Epithelial cell of esophagus (primary cell): ENCODE data around the gene TFAP2A.

Experiments used
- DNase-seq: peaks from one replicate; pipeline ENCODE4 v3.0.0; 2010; ENCODE audit warnings: low read depth
- H3K4me3 ChIP-seq: 2 replicates; pipeline ENCODE4 v1.5.1; 2011; ENCODE audit warnings: mild to moderate bottlenecking, low read length, control low read depth
- TF ChIP-seq, protein P1 (sequence below): IDR thresholded peaks from 2 replicates; pipeline ENCODE4 v1.5.1; 2011; ENCODE audit warnings: low read depth, mild to moderate bottlenecking, low read length, control low read depth, inconsistent platforms; ENCODE audit not compliant: insufficient read depth; ENCODE audit errors: missing control alignments

The TFAP2A gene

GRCh38 chr6:10362300-10362699, 52.6 kb downstream of the TFAP2A start:
- no peak for DNase-seq
- TF ChIP-seq, protein P1, sequence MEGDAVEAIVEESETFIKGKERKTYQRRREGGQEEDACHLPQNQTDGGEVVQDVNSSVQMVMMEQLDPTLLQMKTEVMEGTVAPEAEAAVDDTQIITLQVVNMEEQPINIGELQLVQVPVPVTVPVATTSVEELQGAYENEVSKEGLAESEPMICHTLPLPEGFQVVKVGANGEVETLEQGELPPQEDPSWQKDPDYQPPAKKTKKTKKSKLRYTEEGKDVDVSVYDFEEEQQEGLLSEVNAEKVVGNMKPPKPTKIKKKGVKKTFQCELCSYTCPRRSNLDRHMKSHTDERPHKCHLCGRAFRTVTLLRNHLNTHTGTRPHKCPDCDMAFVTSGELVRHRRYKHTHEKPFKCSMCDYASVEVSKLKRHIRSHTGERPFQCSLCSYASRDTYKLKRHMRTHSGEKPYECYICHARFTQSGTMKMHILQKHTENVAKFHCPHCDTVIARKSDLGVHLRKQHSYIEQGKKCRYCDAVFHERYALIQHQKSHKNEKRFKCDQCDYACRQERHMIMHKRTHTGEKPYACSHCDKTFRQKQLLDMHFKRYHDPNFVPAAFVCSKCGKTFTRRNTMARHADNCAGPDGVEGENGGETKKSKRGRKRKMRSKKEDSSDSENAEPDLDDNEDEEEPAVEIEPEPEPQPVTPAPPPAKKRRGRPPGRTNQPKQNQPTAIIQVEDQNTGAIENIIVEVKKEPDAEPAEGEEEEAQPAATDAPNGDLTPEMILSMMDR, result no peak
- H3K4me3 ChIP-seq, result no peak overlapping the region

DNA sequence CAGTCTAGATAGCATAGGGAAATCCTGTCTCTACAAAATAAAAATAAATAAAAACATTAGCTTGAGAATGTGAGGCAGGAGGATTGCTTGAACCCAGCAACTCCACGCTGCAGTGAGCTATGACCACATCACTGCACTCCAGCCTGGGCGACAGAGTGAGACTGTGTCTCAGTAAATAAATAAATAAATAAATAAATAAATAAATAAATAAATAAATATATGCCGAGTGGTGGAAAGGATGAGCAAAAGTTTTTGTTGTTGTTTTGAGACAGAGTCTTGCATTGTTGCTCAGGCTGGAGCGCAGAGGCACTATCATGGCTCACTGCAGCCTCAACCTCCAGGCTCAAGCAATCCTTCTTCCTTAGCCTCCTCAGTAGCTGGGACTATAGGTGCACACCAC, 53.4 kb downstream of the TFAP2A start:
- no peak for DNase-seq
- TF ChIP-seq, protein P1, result no peak
- no peak overlapping the region for H3K4me3 ChIP-seq

- no peak overlapping the region for H3K4me3 ChIP-seq
- TF ChIP-seq, protein P1, result no peak
These were observed 55.3 kb downstream of the TFAP2A start for GRCh38 chr6:10359581-10359980.

GRCh38 chr6:10355115-10355702, 59.7 kb downstream of the TFAP2A start:
- peak; percentile 95 for DNase-seq
- TF ChIP-seq, protein P1, result no peak
- H3K4me3 ChIP-seq, result no peak overlapping the region

More at GRCh38 chr6:10359581-10359980, 55.3 kb downstream of the TFAP2A start:
- DNase-seq, result no peak

GRCh38 chr6:10351791-10352190, 63.1 kb downstream of the TFAP2A start:
- TF ChIP-seq, protein P1, result no peak
- peak; percentile 34 for DNase-seq
- H3K4me3 ChIP-seq, result no peak overlapping the region

- DNase-seq, result peak; percentile 54
- no peak overlapping the region for H3K4me3 ChIP-seq
- TF ChIP-seq, protein P1, result no peak
These were observed 64.2 kb downstream of the TFAP2A start for GRCh38 chr6:10350720-10351119.
